Hepatocyte (in vitro differentiated cells): ENCODE measurements around the gene PAX7.

ENCODE experiments used
- EZH2phosphoT487 ChIP-seq: fragments of 200-600 bp; sonication (generic); IDR thresholded peaks from one replicate; pipeline ENCODE4 v1.6.1; 2018; ENCODE audit warnings: antibody characterized with exemption, mild to moderate bottlenecking, low read depth, moderate library complexity; ENCODE audit not compliant: unreplicated experiment, severe bottlenecking
- TF ChIP-seq, protein P1 (sequence below): fragments of 200-600 bp; sonication (generic); IDR thresholded peaks from 2 replicates; pipeline ENCODE4 v1.5.1; 2016; ENCODE audit warnings: antibody characterized with exemption, mild to moderate bottlenecking; ENCODE audit not compliant: poor library complexity

DNA sequence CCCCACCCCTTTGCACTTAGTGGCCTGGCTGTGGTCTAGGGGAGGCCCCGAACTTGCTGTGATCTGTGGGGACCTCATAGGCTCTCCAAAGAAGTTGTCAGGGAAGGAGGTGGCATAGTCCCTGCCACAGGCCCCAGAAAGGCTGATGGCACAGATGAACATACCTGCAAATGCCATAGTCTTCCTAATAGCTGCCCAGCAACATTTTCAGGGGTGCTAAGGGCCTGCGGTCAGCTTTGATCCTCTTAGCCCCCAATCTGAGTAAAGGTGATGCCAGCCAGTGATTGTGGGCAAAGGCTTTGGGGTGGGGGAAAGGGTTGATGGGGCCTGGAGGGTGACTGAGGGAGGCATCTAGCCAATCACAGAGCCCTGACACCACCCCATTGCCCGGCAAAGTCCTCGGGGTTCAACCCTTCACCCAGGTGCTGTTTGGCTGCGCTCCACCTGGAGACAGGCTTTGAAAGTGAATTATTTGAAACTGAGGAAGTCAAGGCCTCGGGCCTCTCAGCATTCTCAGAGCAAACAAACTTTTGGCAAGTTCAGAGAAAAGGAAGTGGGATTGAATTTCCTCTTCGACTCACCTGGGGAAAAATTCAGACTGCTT lies 35.8 kb downstream of the PAX7 start:
- TF ChIP-seq, protein P1, sequence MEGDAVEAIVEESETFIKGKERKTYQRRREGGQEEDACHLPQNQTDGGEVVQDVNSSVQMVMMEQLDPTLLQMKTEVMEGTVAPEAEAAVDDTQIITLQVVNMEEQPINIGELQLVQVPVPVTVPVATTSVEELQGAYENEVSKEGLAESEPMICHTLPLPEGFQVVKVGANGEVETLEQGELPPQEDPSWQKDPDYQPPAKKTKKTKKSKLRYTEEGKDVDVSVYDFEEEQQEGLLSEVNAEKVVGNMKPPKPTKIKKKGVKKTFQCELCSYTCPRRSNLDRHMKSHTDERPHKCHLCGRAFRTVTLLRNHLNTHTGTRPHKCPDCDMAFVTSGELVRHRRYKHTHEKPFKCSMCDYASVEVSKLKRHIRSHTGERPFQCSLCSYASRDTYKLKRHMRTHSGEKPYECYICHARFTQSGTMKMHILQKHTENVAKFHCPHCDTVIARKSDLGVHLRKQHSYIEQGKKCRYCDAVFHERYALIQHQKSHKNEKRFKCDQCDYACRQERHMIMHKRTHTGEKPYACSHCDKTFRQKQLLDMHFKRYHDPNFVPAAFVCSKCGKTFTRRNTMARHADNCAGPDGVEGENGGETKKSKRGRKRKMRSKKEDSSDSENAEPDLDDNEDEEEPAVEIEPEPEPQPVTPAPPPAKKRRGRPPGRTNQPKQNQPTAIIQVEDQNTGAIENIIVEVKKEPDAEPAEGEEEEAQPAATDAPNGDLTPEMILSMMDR, result no peak
- no peak for TF ChIP-seq EZH2phosphoT487
